BLaER1 (cell line): ENCODE results near the gene HEMK1.

Experiments
- H3K27ac ChIP-seq: shearing (Covaris generic); formaldehyde crosslinking; 2 replicates; pipeline ENCODE4 v1.8.1; 2022
- H3K27me3 ChIP-seq: shearing (Covaris generic); formaldehyde crosslinking; 2 replicates; pipeline ENCODE4 v1.8.1; 2022
- H3K36me3 ChIP-seq: shearing (Covaris generic); formaldehyde crosslinking; 2 replicates; pipeline ENCODE4 v1.8.1; 2022
- H3K4me1 ChIP-seq: shearing (Covaris generic); formaldehyde crosslinking; 2 replicates; pipeline ENCODE4 v1.8.1; 2022
- H3K4me2 ChIP-seq: shearing (Covaris generic); formaldehyde crosslinking; 2 replicates; pipeline ENCODE4 v1.8.1; 2022
- H3K4me3 ChIP-seq: shearing (Covaris generic); formaldehyde crosslinking; 2 replicates; pipeline ENCODE4 v1.8.1; 2022
- H3K9ac ChIP-seq: shearing (Covaris generic); formaldehyde crosslinking; 2 replicates; pipeline ENCODE4 v1.8.1; 2022
- H3K9me3 ChIP-seq: shearing (Covaris generic); formaldehyde crosslinking; 2 replicates; pipeline ENCODE4 v1.8.1; 2022
- H4K20me1 ChIP-seq: shearing (Covaris generic); formaldehyde crosslinking; 2 replicates; pipeline ENCODE4 v1.8.1; 2022
- Cebpa-rat ChIP-seq: shearing (Covaris generic); IDR thresholded peaks from 2 replicates; pipeline ENCODE4 v1.8.1; 2022

HEMK1 gene

DNA sequence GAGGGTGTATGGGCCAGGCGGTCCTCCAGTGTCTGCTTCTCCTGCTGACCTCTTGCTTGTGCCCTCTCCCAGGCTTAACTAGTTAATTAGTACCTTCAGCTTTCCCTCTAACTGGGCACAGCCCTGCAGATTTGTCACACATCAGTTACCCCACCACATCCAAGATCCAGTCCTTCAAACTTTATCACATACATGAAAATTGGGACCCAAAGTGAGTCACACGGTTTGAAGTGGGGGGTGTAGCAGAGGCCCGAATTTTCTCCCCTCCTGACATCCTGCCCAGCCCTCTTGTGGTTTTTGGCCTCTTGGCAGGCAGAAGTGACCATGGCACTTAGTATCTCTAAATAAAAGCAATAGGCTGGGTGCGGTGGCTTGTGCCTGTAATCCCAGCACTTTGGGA, 51.5 kb downstream of the HEMK1 start:
- no peaks in the 10 kb centered on the region for H3K9me3 ChIP-seq
- no peak for TF ChIP-seq Cebpa-rat

DNA sequence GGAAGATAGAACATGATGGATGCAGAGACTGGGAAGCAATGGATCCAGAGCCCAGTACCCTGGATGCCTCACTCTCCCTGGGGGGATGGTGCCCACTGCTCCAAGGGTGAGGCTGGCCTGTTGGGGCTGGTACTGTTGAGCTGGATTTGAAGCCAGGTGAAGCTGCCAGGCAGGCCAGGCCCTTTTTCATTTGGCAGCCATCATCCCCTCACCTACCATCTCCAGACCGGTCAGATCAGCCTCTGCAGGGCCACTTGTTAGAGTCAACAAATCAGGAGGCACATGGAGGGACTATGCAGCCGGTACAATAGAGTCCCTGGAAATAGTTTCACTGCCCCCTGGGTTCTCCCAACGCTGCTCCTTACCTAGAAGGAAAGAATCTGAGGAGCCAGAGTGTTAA, 53.6 kb downstream of the HEMK1 start:
- Histone ChIP-seq H3K9me3 (no peaks in the 10 kb centered on the region), H3K4me1 (peaks cover 82% of the 10 kb centered on the region), H3K4me3 (no peak overlapping the region), H4K20me1 (peaks cover 71% of the 10 kb centered on the region), H3K36me3 (peaks cover 30% of the 10 kb centered on the region), H3K27me3 (no peaks in the 10 kb centered on the region), H3K9ac (no peak overlapping the region), H3K4me2 (no peak overlapping the region), H3K27ac (peak overlapping the region; percentile 31; the same call in 1 of the 2 replicates)
- TF ChIP-seq Cebpa-rat, result no peak

More for the DNA sequence above, 51.5 kb downstream of the HEMK1 start:
- Histone ChIP-seq H3K4me1 (peaks cover 77% of the 10 kb centered on the region), H3K27ac (peak overlapping the region; percentile 54), H3K27me3 (no peaks in the 10 kb centered on the region), H3K9ac (no peak overlapping the region), H4K20me1 (peaks cover 50% of the 10 kb centered on the region), H3K4me2 (peak overlapping the region; percentile 71), H3K4me3 (no peak overlapping the region), H3K36me3 (peaks cover 26% of the 10 kb centered on the region)

DNA sequence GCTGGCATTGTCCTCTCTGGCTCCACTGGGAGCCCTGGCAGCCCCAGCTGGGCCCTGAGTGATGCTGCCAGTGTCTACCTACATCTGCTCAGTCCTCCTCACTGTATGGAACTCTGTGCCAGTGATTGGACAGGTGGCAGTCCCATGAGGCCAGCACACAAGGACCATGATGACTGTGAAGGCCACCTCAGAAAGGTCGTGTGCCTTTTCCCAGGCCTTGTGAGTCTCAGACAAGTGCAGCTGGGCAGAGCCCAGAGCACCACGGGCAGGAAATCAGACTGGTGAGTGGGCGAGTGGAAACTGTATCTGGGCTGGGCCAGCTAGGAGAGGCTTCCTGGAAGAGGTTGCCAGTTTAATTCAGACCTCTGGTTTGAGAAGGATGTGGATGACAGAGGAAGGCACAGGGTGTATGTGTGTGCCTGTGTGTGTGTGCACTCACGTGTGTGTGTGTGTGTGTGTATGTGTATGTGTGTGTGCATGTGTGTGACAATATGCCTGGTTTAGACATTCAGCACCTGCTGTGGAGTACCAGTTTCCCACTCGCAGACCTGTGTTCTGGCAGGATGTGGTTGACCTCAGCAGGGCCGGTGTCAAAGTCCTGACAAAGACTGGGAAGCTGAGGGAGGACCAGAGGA, 54.6 kb downstream of the HEMK1 start:
- H3K4me3 ChIP-seq, result no peak overlapping the region
- peak overlapping the region; percentile 67 for H3K4me2 ChIP-seq

DNA sequence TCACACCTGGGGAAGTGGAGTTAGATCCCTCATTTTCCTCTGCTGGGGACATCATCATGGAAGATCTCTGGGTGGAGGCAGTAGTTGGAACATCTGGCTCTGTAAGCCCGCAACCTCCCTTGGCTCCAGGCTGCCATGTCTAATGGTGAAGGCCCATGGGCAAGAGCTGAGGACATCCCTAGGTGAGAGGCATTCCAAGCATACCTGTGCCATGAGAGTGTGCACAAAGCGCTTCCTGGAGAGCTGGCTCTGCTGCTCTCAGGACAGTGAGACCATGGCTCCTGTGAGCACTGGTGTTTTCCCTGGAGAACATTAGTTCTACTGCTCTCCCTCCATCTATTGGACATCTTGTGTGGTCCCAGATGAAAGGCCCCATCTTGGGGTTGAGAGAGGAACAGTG, 55.3 kb downstream of the HEMK1 start:
- Histone ChIP-seq H3K27me3 (no peaks in the 10 kb centered on the region), H3K4me3 (no peak overlapping the region), H3K36me3 (peaks cover 46% of the 10 kb centered on the region), H3K9me3 (no peaks in the 10 kb centered on the region), H3K9ac (0 out of 2 replicates have a peak overlapping the region, but pooled peaks have one; percentile 0), H3K4me1 (peaks cover 68% of the 10 kb centered on the region), H4K20me1 (peaks cover 88% of the 10 kb centered on the region), H3K27ac (peak overlapping the region; percentile 31; the same call in 1 of the 2 replicates), H3K4me2 (peak overlapping the region; percentile 67)
- no peak for TF ChIP-seq Cebpa-rat

More for the DNA sequence above, 54.6 kb downstream of the HEMK1 start:
- H3K9me3 ChIP-seq, result no peaks in the 10 kb centered on the region
- peaks cover 75% of the 10 kb centered on the region for H3K4me1 ChIP-seq
- peaks cover 82% of the 10 kb centered on the region for H4K20me1 ChIP-seq
- peaks cover 41% of the 10 kb centered on the region for H3K36me3 ChIP-seq
- H3K27me3 ChIP-seq, result no peaks in the 10 kb centered on the region
- peak overlapping the region; percentile 31 for H3K27ac ChIP-seq
- peak overlapping the region; percentile 0; the same call in 1 of the 2 replicates for H3K9ac ChIP-seq
- TF ChIP-seq Cebpa-rat, result no peak

DNA sequence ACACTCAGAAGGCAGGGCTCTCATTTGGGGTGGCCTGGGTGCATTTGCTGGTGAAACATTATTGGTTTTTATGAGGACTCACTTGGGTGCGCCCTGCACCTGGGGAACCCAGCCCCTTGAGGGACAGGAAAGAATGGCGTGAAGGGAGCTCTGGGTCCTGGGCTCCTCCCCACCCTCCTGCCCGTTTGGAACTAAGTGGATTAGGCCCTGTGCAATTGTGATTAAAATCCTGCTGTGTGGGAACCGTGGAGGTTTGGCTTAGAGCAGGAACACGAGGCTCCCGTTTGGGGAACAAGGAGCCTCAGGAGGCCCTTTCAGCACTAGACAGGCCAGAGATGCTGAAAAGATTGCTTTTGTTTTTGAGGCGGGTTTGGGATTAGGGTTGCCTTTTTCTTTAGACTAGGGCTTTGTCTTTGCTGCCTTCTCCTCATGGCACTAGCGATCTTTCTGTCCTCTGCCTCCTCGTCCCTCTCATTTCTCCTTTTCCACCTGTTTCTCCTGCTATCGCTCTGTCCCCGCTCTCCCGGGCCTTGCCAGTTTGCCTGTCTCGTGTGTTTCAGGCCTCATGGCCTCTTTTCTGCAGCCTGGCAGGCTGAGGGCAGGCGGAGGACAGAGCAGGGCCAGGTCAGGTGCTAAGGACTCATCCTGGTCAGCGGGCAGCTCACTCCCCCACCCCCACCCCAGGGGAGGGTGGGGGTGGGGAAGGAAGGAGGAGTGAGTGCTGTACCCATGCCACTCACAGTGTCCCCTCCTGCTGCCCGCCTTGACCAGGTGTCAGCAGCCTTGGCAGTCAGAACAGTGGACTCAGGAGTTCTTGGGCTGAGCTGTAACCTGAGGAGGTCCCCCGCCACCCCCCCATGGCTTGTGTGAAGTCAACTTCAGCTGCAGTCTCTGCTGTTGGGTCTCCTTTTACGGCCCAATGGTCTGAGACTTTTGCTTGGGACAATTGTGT, 56.2 kb downstream of the HEMK1 start:
- H3K4me3 ChIP-seq, result no peak overlapping the region
- peaks cover 46% of the 10 kb centered on the region for H3K36me3 ChIP-seq
- no peak overlapping the region for H3K9ac ChIP-seq
- no peak for TF ChIP-seq Cebpa-rat
- H4K20me1 ChIP-seq, result peaks cover 94% of the 10 kb centered on the region
- no peaks in the 10 kb centered on the region for H3K27me3 ChIP-seq
- peak overlapping the region; percentile 67 for H3K4me2 ChIP-seq
- no peak overlapping the region for H3K27ac ChIP-seq
- H3K9me3 ChIP-seq, result no peaks in the 10 kb centered on the region
- peaks cover 67% of the 10 kb centered on the region for H3K4me1 ChIP-seq

DNA sequence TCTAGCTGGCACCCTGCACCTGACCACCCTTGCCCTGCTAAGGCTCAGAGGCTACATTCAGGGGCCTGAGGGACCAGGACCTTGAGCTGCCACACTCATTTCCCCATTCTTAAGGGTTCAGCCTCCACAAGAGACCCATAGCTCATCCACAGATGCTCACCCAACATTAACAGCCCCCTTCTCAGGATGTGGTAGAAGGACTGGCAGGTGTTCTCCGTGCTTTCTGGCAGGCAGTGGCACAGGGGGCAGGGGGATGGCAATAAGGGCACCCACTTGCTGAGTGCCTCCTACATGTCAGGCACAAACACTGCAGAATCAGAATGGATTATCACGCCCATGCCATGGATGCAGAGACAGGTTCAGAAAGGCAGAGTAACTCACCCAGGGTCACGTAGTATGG, 57.1 kb downstream of the HEMK1 start:
- H3K27ac ChIP-seq, result no peak overlapping the region
- H3K4me1 ChIP-seq, result peaks cover 67% of the 10 kb centered on the region

DNA sequence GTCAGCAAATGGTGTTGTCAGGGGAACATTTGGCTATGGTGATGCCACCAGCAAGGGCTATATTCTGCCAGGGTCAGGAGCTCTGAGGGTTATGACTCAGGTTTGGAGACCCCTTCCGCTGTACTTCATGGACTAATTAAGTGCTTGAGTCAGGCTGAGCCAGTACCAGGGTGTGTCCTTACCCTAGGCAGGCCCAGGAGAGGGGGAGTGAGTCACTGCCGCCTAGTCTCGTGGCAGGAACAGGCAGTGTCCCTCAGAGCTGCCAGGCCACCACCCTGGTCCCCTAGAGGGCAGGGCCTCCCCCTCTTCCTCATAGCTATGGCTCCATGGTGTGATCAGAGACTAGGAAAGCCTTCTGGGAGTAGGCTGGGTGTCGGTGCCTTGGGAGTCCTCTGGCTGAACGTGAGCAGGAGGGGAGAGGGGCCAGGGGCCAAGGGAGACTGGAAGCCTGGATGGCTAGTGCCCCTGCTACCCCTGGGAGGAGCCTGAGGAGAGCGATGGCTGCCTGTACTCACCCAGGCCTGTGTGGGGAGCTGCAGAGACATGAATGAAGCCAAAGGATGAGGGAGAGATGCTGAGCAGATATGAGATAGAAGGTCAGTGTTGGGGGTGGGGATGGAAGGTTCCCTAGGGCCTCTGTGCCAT, 58.2 kb downstream of the HEMK1 start:
- peaks cover 76% of the 10 kb centered on the region for H3K4me1 ChIP-seq
- 0 out of 2 replicates have a peak overlapping the region, but pooled peaks have one; percentile 9 for H3K27ac ChIP-seq
- H3K4me2 ChIP-seq, result 0 out of 2 replicates have a peak overlapping the region, but pooled peaks have one; percentile 17
- H4K20me1 ChIP-seq, result peaks cover 100% of the 10 kb centered on the region
- peaks cover 42% of the 10 kb centered on the region for H3K36me3 ChIP-seq
- TF ChIP-seq Cebpa-rat, result no peak
- H3K9ac ChIP-seq, result no peak overlapping the region
- no peak overlapping the region for H3K4me3 ChIP-seq
- no peaks in the 10 kb centered on the region for H3K9me3 ChIP-seq
- H3K27me3 ChIP-seq, result no peaks in the 10 kb centered on the region

More for the DNA sequence above, 57.1 kb downstream of the HEMK1 start:
- H3K36me3 ChIP-seq, result peaks cover 52% of the 10 kb centered on the region
- H3K4me3 ChIP-seq, result no peak overlapping the region
- H3K4me2 ChIP-seq, result peak overlapping the region; percentile 67
- TF ChIP-seq Cebpa-rat, result no peak
- peaks cover 98% of the 10 kb centered on the region for H4K20me1 ChIP-seq
- no peak overlapping the region for H3K9ac ChIP-seq
- no peaks in the 10 kb centered on the region for H3K27me3 ChIP-seq
- H3K9me3 ChIP-seq, result no peaks in the 10 kb centered on the region

DNA sequence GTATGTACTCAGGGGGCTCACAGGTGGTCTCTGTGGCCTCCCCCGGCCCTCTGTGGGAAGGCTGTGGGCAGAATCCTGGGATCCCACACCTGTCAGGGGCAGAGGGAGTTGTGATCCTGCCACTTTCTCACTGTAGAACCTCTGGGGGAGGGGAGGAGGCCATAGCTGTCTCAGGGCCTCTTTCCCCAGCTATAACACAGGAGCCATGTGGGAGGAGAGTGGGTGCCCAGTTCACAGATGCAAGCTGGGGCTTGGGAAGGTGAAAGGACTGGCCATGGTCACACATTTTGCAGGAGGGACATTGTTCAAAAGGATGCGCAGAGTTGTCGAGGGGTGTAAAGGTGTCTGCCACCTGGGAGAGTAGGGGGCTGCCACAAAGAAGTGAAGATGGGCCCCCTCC, 59.3 kb downstream of the HEMK1 start:
- Histone ChIP-seq H3K4me3 (no peak overlapping the region), H3K4me1 (peaks cover 77% of the 10 kb centered on the region), H3K9ac (no peak overlapping the region), H3K9me3 (no peaks in the 10 kb centered on the region), H4K20me1 (peaks cover 100% of the 10 kb centered on the region), H3K27me3 (no peaks in the 10 kb centered on the region), H3K4me2 (no peak overlapping the region), H3K27ac (no peak overlapping the region), H3K36me3 (peaks cover 32% of the 10 kb centered on the region; the same call in 1 of the 2 replicates)
- no peak for TF ChIP-seq Cebpa-rat

DNA sequence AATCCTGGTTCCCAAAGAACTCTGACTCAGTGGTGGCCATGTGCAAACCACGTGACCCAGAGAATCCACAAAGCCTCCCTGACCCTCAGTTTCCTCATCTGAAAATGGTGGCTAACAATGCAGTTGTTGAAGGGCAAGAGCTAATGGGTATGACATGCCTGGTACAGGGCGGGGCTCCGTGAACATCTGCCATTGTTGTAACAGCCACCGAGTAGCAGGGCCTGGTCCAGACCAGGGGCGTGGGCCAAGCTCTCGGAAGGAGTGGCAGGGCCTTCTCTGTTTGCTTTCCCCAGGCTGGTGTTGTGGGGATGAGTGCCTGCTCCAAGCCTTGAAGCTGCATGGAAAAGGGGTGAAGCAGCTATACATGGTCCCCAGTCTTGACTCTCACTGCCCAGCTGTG, 61.1 kb downstream of the HEMK1 start:
- Histone ChIP-seq H3K27ac (no peak overlapping the region), H4K20me1 (peaks cover 100% of the 10 kb centered on the region), H3K36me3 (peaks cover 37% of the 10 kb centered on the region; the same call in 1 of the 2 replicates), H3K4me1 (peaks cover 67% of the 10 kb centered on the region), H3K9ac (no peak overlapping the region), H3K27me3 (no peaks in the 10 kb centered on the region), H3K4me2 (peak overlapping the region; percentile 41; the same call in 1 of the 2 replicates), H3K9me3 (no peaks in the 10 kb centered on the region), H3K4me3 (no peak overlapping the region)
- no peak for TF ChIP-seq Cebpa-rat
